Spleen (tissue), 7 donors: ENCODE data around the gene RAB13.
"Not testable (repeated sequence)": the region's sequence is repeated elsewhere in the genome, so short reads cannot be mapped to it uniquely, and the experiment has no call there.

Source experiments
- CTCF ChIP-seq, 11 experiments: fragments of 200-600 bp in 7 of 11; fragments of 450-650 bp in 4 of 11; sonication (generic) in 4 of 11; IDR thresholded peaks in 8 of 11; conservative IDR thresholded peaks in 3 of 11; 1 replicate in 7 of 11; 2 replicates in 4 of 11; pipeline versions ENCODE4 v1.4.0 to v1.8.0; 2016 to 2021; ENCODE audit warnings: antibody characterized with exemption in 11 of 11, inconsistent platforms in 4 of 11, mild to moderate bottlenecking in 1 of 11
- POLR2A ChIP-seq, 3 donors: fragments of 450-650 bp; IDR thresholded peaks; one replicate each; pipeline ENCODE4 v1.5.1; 2017; ENCODE audit warnings: antibody characterized with exemption in 3 of 3, mild to moderate bottlenecking in 1 of 3
- POLR2AphosphoS5 ChIP-seq, 3 donors: sonication (generic); formaldehyde crosslinking; IDR thresholded peaks; one replicate each; pipeline ENCODE4 v1.5.1; 2017; ENCODE audit warnings: antibody characterized with exemption in 3 of 3
- donor health status: DM: no; HTN: no; CAD: no; lungs with moderate emphysema.
- donor health status: DM: no; HTN: no; CAD: no.
- donor health status: DM: no; HTN: no; CAD: no.

- not testable (repeated sequence) for TF ChIP-seq CTCF (IDR thresholded peaks at IDR 0.05 in 8 of 11, conservative IDR thresholded peaks at IDR 0.05 in 3 of 11); POLR2A (IDR thresholded peaks at IDR 0.05); POLR2AphosphoS5 (IDR thresholded peaks at IDR 0.05)
Measured at GRCh38 chr1:154033697-154034096, 47.6 kb upstream of the RAB13 start.
